Fibroblast of villous mesenchyme (primary cell): ENCODE results near the gene CCDC192. TPM values are rescaled to one million over a fixed set of nuclear protein-coding genes. Genes with fewer than 3 reads are reported as not detected.

Experiments used
- DNase-seq: peaks from one replicate; pipeline ENCODE4 v3.0.0-alpha.2; 2010; ENCODE audit warnings: low read depth
- H3K4me3 ChIP-seq: 2 replicates; pipeline ENCODE4 v1.5.1; 2011; ENCODE audit warnings: low read depth, mild to moderate bottlenecking, low read length
- CTCF ChIP-seq: IDR thresholded peaks from 2 replicates; pipeline ENCODE4 v1.5.1; 2012; ENCODE audit warnings: low read depth, mild to moderate bottlenecking, low read length; ENCODE audit not compliant: insufficient read depth
- total RNA-seq: library from RNA; depleted of rRNA; stranded (reverse); fragments of >200 nt; gene quantifications from 2 replicates; pipeline ENCODE4 v1.2.3, GENCODE V29; 2012

Gene CCDC192
- total RNA-seq, 1 donor = not detected

- no peak for TF ChIP-seq CTCF
- DNase-seq = no peak
- H3K4me3 ChIP-seq = no peak overlapping the region
Observed at GRCh38 chr5:127910307-127910956, 207.2 kb downstream of the CCDC192 start.

GRCh38 chr5:127911619-127912018 is 208.4 kb downstream of the CCDC192 start:
- DNase-seq = no peak
- no peak for TF ChIP-seq CTCF
- H3K4me3 ChIP-seq = no peak overlapping the region

- H3K4me3 ChIP-seq = no peak overlapping the region
- no peak for TF ChIP-seq CTCF
- DNase-seq = no peak
Observed at GRCh38 chr5:127912411-127912810, 209.2 kb downstream of the CCDC192 start.

- TF ChIP-seq CTCF = no peak
- DNase-seq = no peak
- H3K4me3 ChIP-seq = no peak overlapping the region
Observed at GRCh38 chr5:127916885-127917573, 213.8 kb downstream of the CCDC192 start.

- no peak for DNase-seq
- TF ChIP-seq CTCF = no peak
- no peak overlapping the region for H3K4me3 ChIP-seq
Observed at GRCh38 chr5:127919006-127919796, 216.0 kb downstream of the CCDC192 start.

GRCh38 chr5:127919818-127920217 is 216.6 kb downstream of the CCDC192 start:
- DNase-seq = no peak
- H3K4me3 ChIP-seq = no peak overlapping the region
- no peak for TF ChIP-seq CTCF
